Measurements from ENCODE around the gene SERPINB2.

- TF ChIP-seq POLR2A (IDR thresholded peaks at IDR 0.05) (no peak), CTCF (IDR thresholded peaks at IDR 0.05) (no peak)
These were observed 3.4 kb downstream of the SERPINB2 start for GRCh38 chr18:63890950-63891304.

Data from sigmoid colon (tissue), 3 donors.